HEK293 (cell line): Measurements from ENCODE around the gene GLOD4.
A peak's percentile ranks its signal among the peaks of the same experiment; 100 is the strongest.

Experiments used
- GLIS2 ChIP-seq: fragments of 450-650 bp; formaldehyde crosslinking; IDR thresholded peaks from 2 replicates; pipeline ENCODE4 v1.5.1; 2016; ENCODE audit warnings: missing biosample characterization, missing genetic modification characterization
- KLF16 ChIP-seq: fragments of 450-650 bp; formaldehyde crosslinking; IDR thresholded peaks from 2 replicates; pipeline ENCODE4 v1.5.1; 2017; ENCODE audit warnings: missing biosample characterization, missing genetic modification characterization
- ZFP41 ChIP-seq: fragments of 450-650 bp; formaldehyde crosslinking; IDR thresholded peaks from 2 replicates; pipeline ENCODE4 v1.5.1; 2016; ENCODE audit warnings: missing biosample characterization, missing genetic modification characterization, borderline replicate concordance
- ZNF121 ChIP-seq: fragments of 450-650 bp; formaldehyde crosslinking; IDR thresholded peaks from 2 replicates; pipeline ENCODE4 v1.5.1; 2016; ENCODE audit warnings: missing biosample characterization, missing genetic modification characterization
- ZNF133 ChIP-seq: fragments of 450-650 bp; formaldehyde crosslinking; IDR thresholded peaks from 2 replicates; pipeline ENCODE4 v1.5.1; 2016; ENCODE audit warnings: missing biosample characterization, missing genetic modification characterization
- ZNF138 ChIP-seq: fragments of 450-650 bp; formaldehyde crosslinking; IDR thresholded peaks from 2 replicates; pipeline ENCODE4 v1.5.1; 2016; ENCODE audit warnings: missing biosample characterization, missing genetic modification characterization, borderline replicate concordance
- ZNF140 ChIP-seq: fragments of 450-650 bp; formaldehyde crosslinking; IDR thresholded peaks from 2 replicates; pipeline ENCODE4 v1.5.1; 2016; ENCODE audit warnings: missing biosample characterization, missing genetic modification characterization
- ZNF184 ChIP-seq: fragments of 450-650 bp; IDR thresholded peaks from 2 replicates; pipeline ENCODE4 v1.5.1; 2018; ENCODE audit warnings: missing biosample characterization, mild to moderate bottlenecking, missing genetic modification characterization
- ZNF2 ChIP-seq: fragments of 450-650 bp; formaldehyde crosslinking; IDR thresholded peaks from 2 replicates; pipeline ENCODE4 v1.5.1; 2016; ENCODE audit warnings: missing biosample characterization, missing genetic modification characterization
- ZNF211 ChIP-seq: fragments of 450-650 bp; formaldehyde crosslinking; IDR thresholded peaks from 2 replicates; pipeline ENCODE4 v1.5.1; 2016; ENCODE audit warnings: low read depth, missing biosample characterization, missing genetic modification characterization
- ZNF292 ChIP-seq: fragments of 450-650 bp; formaldehyde crosslinking; IDR thresholded peaks from 2 replicates; pipeline ENCODE4 v1.5.1; 2016; ENCODE audit warnings: low read depth, missing biosample characterization, missing genetic modification characterization, borderline replicate concordance
- ZNF335 ChIP-seq: fragments of 450-650 bp; formaldehyde crosslinking; conservative IDR thresholded peaks from 2 replicates; pipeline ENCODE4 v1.5.1; 2016; ENCODE audit warnings: missing biosample characterization, missing genetic modification characterization
- ZNF423 ChIP-seq: fragments of 450-650 bp; formaldehyde crosslinking; IDR thresholded peaks from 2 replicates; pipeline ENCODE4 v1.5.1; 2016; ENCODE audit warnings: missing biosample characterization, missing genetic modification characterization
- ZNF426 ChIP-seq: fragments of 450-650 bp; formaldehyde crosslinking; IDR thresholded peaks from 2 replicates; pipeline ENCODE4 v1.5.1; 2017; ENCODE audit warnings: missing biosample characterization, missing genetic modification characterization, mild to moderate bottlenecking, inconsistent platforms, moderate library complexity
- ZNF544 ChIP-seq: fragments of 450-650 bp; formaldehyde crosslinking; IDR thresholded peaks from 2 replicates; pipeline ENCODE4 v1.5.0; 2017; ENCODE audit warnings: missing biosample characterization, missing genetic modification characterization
- ZNF548 ChIP-seq: fragments of 450-650 bp; formaldehyde crosslinking; IDR thresholded peaks from 2 replicates; pipeline ENCODE4 v1.5.1; 2016; ENCODE audit warnings: missing biosample characterization, missing genetic modification characterization
- ZNF621 ChIP-seq: fragments of 450-650 bp; formaldehyde crosslinking; IDR thresholded peaks from 2 replicates; pipeline ENCODE4 v1.5.1; 2017; ENCODE audit warnings: missing biosample characterization, missing genetic modification characterization
- ZNF660 ChIP-seq: fragments of 450-650 bp; IDR thresholded peaks from 2 replicates; pipeline ENCODE4 v1.5.1; 2018; ENCODE audit warnings: missing biosample characterization, mild to moderate bottlenecking, missing genetic modification characterization
- ZNF664 ChIP-seq: fragments of 450-650 bp; formaldehyde crosslinking; IDR thresholded peaks from 2 replicates; pipeline ENCODE4 v1.5.1; 2016; ENCODE audit warnings: missing biosample characterization, missing genetic modification characterization
- ZNF677 ChIP-seq: fragments of 450-650 bp; IDR thresholded peaks from 2 replicates; pipeline ENCODE4 v1.5.0; 2018; ENCODE audit warnings: missing biosample characterization, mild to moderate bottlenecking, missing genetic modification characterization, moderate library complexity
- ZNF791 ChIP-seq: fragments of 450-650 bp; formaldehyde crosslinking; IDR thresholded peaks from 2 replicates; pipeline ENCODE4 v1.5.1; 2016; ENCODE audit warnings: missing biosample characterization, missing genetic modification characterization
- ZNF830 ChIP-seq: fragments of 450-650 bp; IDR thresholded peaks from 2 replicates; pipeline ENCODE4 v1.5.0; 2018; ENCODE audit warnings: missing biosample characterization, missing genetic modification characterization, low read depth, mild to moderate bottlenecking, moderate library complexity
- ZXDB ChIP-seq: fragments of 450-650 bp; formaldehyde crosslinking; IDR thresholded peaks from 2 replicates; pipeline ENCODE4 v1.5.1; 2016; ENCODE audit warnings: missing biosample characterization, missing genetic modification characterization
- TF ChIP-seq, protein P1 (sequence below): fragments of 450-650 bp; formaldehyde crosslinking; IDR thresholded peaks from 2 replicates; pipeline ENCODE4 v1.5.1; 2016; ENCODE audit warnings: missing biosample characterization, missing genetic modification characterization
- TF ChIP-seq, protein P2 (sequence below): fragments of 450-650 bp; formaldehyde crosslinking; IDR thresholded peaks from 2 replicates; pipeline ENCODE4 v1.5.1; 2017; ENCODE audit warnings: missing biosample characterization, missing genetic modification characterization
- TF ChIP-seq, protein P3 (sequence below): fragments of 450-650 bp; formaldehyde crosslinking; IDR thresholded peaks from 2 replicates; pipeline ENCODE4 v1.5.1; 2016; ENCODE audit warnings: missing biosample characterization, missing genetic modification characterization
- TF ChIP-seq, protein P4 (sequence below): fragments of 450-650 bp; formaldehyde crosslinking; IDR thresholded peaks from 2 replicates; pipeline ENCODE4 v1.5.1; 2016; ENCODE audit warnings: missing biosample characterization, missing genetic modification characterization
- TF ChIP-seq, protein P5 (sequence below): fragments of 450-650 bp; formaldehyde crosslinking; IDR thresholded peaks from 2 replicates; pipeline ENCODE4 v1.5.1; 2017; ENCODE audit warnings: missing biosample characterization, missing genetic modification characterization
- TF ChIP-seq, protein P6 (sequence below): fragments of 450-650 bp; IDR thresholded peaks from 2 replicates; pipeline ENCODE4 v1.5.1; 2018; ENCODE audit warnings: missing biosample characterization, missing genetic modification characterization

GLOD4 gene

DNA sequence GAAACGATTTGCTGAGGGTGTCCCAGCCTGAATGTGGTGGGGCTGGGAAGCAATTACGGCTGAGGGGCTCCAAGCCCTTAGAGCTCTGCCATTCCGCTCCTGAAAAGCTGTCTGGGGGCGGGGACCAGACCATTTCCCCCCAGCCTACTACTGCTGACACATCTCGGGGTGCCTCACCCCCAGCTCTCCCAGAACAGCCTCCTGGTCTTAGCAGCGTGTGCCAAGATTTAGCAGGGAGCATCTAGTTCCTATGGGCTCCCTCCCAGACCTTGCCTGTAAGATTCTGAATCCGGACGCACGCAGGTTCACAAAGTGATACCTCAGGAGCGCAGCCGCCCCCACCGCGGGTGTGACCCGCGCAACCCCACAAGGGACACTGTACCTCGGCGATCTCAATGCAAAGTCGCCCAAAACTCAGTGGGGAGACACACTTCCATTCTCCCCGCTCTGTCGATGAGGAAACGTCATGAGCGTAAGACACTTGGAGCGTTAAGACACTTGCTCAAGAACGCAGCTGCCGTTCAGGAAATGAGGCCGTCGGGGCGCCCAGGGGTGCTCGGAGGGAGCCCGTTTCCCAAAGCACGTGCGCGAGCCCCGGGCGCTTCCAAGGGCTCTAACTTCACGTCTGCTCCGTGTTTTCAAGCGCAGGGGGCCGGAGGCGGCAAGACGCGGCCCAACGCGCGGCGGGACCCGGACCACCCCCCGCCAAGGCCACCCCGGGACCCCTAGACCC is 30.6 kb downstream of the GLOD4 start (continued):
- TF ChIP-seq ZXDB (tag by site-specific recombination) = no peak
- no peak for TF ChIP-seq ZNF791 (tag by site-specific recombination)
- no peak for TF ChIP-seq ZNF133
- TF ChIP-seq ZNF292 (tag by site-specific recombination) = no peak
- TF ChIP-seq GLIS2 (tag by site-specific recombination) = peak; percentile 54
- peak; percentile 67; the same call in 1 of the 2 replicates for TF ChIP-seq ZNF140 (tag by site-specific recombination)
- TF ChIP-seq ZNF548 (tag by site-specific recombination) = no peak
- TF ChIP-seq, protein P1, sequence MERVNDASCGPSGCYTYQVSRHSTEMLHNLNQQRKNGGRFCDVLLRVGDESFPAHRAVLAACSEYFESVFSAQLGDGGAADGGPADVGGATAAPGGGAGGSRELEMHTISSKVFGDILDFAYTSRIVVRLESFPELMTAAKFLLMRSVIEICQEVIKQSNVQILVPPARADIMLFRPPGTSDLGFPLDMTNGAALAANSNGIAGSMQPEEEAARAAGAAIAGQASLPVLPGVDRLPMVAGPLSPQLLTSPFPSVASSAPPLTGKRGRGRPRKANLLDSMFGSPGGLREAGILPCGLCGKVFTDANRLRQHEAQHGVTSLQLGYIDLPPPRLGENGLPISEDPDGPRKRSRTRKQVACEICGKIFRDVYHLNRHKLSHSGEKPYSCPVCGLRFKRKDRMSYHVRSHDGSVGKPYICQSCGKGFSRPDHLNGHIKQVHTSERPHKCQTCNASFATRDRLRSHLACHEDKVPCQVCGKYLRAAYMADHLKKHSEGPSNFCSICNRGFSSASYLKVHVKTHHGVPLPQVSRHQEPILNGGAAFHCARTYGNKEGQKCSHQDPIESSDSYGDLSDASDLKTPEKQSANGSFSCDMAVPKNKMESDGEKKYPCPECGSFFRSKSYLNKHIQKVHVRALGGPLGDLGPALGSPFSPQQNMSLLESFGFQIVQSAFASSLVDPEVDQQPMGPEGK = no peak
- peak; percentile 97 for TF ChIP-seq ZNF423
- no peak for TF ChIP-seq ZNF121 (tag by site-specific recombination)
- TF ChIP-seq, protein P2, sequence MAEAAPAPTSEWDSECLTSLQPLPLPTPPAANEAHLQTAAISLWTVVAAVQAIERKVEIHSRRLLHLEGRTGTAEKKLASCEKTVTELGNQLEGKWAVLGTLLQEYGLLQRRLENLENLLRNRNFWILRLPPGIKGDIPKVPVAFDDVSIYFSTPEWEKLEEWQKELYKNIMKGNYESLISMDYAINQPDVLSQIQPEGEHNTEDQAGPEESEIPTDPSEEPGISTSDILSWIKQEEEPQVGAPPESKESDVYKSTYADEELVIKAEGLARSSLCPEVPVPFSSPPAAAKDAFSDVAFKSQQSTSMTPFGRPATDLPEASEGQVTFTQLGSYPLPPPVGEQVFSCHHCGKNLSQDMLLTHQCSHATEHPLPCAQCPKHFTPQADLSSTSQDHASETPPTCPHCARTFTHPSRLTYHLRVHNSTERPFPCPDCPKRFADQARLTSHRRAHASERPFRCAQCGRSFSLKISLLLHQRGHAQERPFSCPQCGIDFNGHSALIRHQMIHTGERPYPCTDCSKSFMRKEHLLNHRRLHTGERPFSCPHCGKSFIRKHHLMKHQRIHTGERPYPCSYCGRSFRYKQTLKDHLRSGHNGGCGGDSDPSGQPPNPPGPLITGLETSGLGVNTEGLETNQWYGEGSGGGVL (tag by site-specific recombination) = no peak
- no peak for TF ChIP-seq ZNF830 (tag by site-specific recombination)
- TF ChIP-seq ZNF664 = no peak
- no peak for TF ChIP-seq ZNF426
- TF ChIP-seq ZFP41 = no peak
- peak; percentile 48; the same call in 1 of the 2 replicates for TF ChIP-seq ZNF335
- TF ChIP-seq, protein P3, sequence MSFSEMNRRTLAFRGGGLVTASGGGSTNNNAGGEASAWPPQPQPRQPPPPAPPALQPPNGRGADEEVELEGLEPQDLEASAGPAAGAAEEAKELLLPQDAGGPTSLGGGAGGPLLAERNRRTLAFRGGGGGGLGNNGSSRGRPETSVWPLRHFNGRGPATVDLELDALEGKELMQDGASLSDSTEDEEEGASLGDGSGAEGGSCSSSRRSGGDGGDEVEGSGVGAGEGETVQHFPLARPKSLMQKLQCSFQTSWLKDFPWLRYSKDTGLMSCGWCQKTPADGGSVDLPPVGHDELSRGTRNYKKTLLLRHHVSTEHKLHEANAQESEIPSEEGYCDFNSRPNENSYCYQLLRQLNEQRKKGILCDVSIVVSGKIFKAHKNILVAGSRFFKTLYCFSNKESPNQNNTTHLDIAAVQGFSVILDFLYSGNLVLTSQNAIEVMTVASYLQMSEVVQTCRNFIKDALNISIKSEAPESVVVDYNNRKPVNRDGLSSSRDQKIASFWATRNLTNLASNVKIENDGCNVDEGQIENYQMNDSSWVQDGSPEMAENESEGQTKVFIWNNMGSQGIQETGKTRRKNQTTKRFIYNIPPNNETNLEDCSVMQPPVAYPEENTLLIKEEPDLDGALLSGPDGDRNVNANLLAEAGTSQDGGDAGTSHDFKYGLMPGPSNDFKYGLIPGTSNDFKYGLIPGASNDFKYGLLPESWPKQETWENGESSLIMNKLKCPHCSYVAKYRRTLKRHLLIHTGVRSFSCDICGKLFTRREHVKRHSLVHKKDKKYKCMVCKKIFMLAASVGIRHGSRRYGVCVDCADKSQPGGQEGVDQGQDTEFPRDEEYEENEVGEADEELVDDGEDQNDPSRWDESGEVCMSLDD = peak; percentile 69
- TF ChIP-seq ZNF2 (tag by site-specific recombination) = no peak
- no peak for TF ChIP-seq ZNF544 (tag by site-specific recombination)
- TF ChIP-seq, protein P4, sequence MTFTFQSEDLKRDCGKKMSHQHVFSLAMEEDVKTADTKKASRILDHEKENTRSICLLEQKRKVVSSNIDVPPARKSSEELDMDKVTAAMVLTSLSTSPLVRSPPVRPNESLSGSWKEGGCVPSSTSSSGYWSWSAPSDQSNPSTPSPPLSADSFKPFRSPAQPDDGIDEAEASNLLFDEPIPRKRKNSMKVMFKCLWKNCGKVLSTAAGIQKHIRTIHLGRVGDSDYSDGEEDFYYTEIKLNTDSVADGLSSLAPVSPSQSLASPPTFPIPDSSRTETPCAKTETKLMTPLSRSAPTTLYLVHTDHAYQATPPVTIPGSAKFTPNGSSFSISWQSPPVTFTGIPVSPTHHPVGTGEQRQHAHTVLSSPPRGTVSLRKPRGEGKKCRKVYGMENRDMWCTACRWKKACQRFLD (tag by site-specific recombination) = no peak
- no peak for TF ChIP-seq ZNF211 (tag by site-specific recombination)
- TF ChIP-seq, protein P5, sequence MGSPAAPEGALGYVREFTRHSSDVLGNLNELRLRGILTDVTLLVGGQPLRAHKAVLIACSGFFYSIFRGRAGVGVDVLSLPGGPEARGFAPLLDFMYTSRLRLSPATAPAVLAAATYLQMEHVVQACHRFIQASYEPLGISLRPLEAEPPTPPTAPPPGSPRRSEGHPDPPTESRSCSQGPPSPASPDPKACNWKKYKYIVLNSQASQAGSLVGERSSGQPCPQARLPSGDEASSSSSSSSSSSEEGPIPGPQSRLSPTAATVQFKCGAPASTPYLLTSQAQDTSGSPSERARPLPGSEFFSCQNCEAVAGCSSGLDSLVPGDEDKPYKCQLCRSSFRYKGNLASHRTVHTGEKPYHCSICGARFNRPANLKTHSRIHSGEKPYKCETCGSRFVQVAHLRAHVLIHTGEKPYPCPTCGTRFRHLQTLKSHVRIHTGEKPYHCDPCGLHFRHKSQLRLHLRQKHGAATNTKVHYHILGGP (tag by site-specific recombination) = no peak
- TF ChIP-seq KLF16 (tag by site-specific recombination) = no peak
- TF ChIP-seq ZNF660 = no peak
- no peak for TF ChIP-seq ZNF138
- TF ChIP-seq ZNF184 (tag by site-specific recombination) = 0 out of 2 replicates have a peak, but pooled peaks have one; percentile 8
- TF ChIP-seq ZNF621 (tag by site-specific recombination) = no peak
- TF ChIP-seq, protein P6, sequence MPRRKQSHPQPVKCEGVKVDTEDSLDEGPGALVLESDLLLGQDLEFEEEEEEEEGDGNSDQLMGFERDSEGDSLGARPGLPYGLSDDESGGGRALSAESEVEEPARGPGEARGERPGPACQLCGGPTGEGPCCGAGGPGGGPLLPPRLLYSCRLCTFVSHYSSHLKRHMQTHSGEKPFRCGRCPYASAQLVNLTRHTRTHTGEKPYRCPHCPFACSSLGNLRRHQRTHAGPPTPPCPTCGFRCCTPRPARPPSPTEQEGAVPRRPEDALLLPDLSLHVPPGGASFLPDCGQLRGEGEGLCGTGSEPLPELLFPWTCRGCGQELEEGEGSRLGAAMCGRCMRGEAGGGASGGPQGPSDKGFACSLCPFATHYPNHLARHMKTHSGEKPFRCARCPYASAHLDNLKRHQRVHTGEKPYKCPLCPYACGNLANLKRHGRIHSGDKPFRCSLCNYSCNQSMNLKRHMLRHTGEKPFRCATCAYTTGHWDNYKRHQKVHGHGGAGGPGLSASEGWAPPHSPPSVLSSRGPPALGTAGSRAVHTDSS (tag by site-specific recombination) = no peak
- no peak for TF ChIP-seq ZNF677 (tag by site-specific recombination)
